GM23248 (cell line): ENCODE results near the gene RNF217. TPM values are rescaled to one million over a fixed set of nuclear protein-coding genes. Genes with fewer than 3 reads are reported as not detected.

Source experiments
- DNase-seq: peaks from one replicate; pipeline ENCODE4 v3.0.0-alpha.2; 2015
- H2AFZ ChIP-seq: fragments of 200-600 bp; sonication (generic); 2 replicates; pipeline ENCODE4 v1.6.1; 2016; ENCODE audit warnings: antibody characterized with exemption
- H3F3A ChIP-seq: fragments of 200-600 bp; sonication (generic); 2 replicates; pipeline ENCODE4 v1.6.1; 2016; ENCODE audit warnings: mild to moderate bottlenecking, antibody characterized with exemption, mixed run types; ENCODE audit not compliant: insufficient read depth
- H3K27ac ChIP-seq: fragments of 200-600 bp; sonication (generic); 2 replicates; pipeline ENCODE4 v1.5.1; 2016; ENCODE audit warnings: mild to moderate bottlenecking
- H3K27me3 ChIP-seq: fragments of 200-600 bp; sonication (generic); replicated peaks from 2 replicates; pipeline ENCODE4 v1.6.1; 2016; ENCODE audit warnings: mild to moderate bottlenecking; ENCODE audit not compliant: insufficient read depth
- H3K36me3 ChIP-seq: fragments of 200-600 bp; sonication (generic); 2 replicates; pipeline ENCODE4 v1.6.1; 2016; ENCODE audit warnings: low read depth, mild to moderate bottlenecking
- H3K4me1 ChIP-seq: fragments of 200-600 bp; sonication (generic); 2 replicates; pipeline ENCODE4 v1.6.1; 2016; ENCODE audit warnings: mild to moderate bottlenecking; ENCODE audit not compliant: insufficient read depth
- H3K4me2 ChIP-seq: fragments of 200-600 bp; sonication (generic); one replicate; pipeline ENCODE4 v1.6.1; 2016; ENCODE audit warnings: mild to moderate bottlenecking; ENCODE audit not compliant: unreplicated experiment
- H3K4me3 ChIP-seq: fragments of 200-600 bp; sonication (generic); 2 replicates; pipeline ENCODE4 v1.5.1; 2016; ENCODE audit warnings: mild to moderate bottlenecking
- H3K79me2 ChIP-seq: fragments of 200-600 bp; sonication (generic); 2 replicates; pipeline ENCODE4 v1.6.1; 2016; ENCODE audit warnings: mild to moderate bottlenecking; ENCODE audit not compliant: insufficient read depth
- H3K9ac ChIP-seq: fragments of 200-600 bp; sonication (generic); 2 replicates; pipeline ENCODE4 v1.6.1; 2016; ENCODE audit warnings: mild to moderate bottlenecking
- H3K9me2 ChIP-seq: fragments of 200-600 bp; sonication (generic); 2 replicates; pipeline ENCODE4 v1.6.1; 2016; ENCODE audit warnings: mixed run types, mild to moderate bottlenecking, moderate library complexity; ENCODE audit not compliant: insufficient read depth
- H3K9me3 ChIP-seq: fragments of 200-600 bp; sonication (generic); one replicate; pipeline ENCODE4 v1.6.1; 2017; ENCODE audit warnings: low read depth
- H4K20me1 ChIP-seq: fragments of 200-600 bp; sonication (generic); 2 replicates; pipeline ENCODE4 v1.6.0; 2016; ENCODE audit not compliant: insufficient read depth
- EZH2 ChIP-seq: fragments of 200-600 bp; sonication (generic); IDR thresholded peaks from 2 replicates; pipeline ENCODE4 v1.6.1; 2018; ENCODE audit warnings: antibody characterized with exemption, mild to moderate bottlenecking; ENCODE audit not compliant: insufficient read depth, poor library complexity, severe bottlenecking
- EZH2phosphoT487 ChIP-seq: fragments of 200-600 bp; sonication (generic); IDR thresholded peaks from 2 replicates; pipeline ENCODE4 v1.6.1; 2018; ENCODE audit warnings: antibody characterized with exemption, moderate library complexity, mild to moderate bottlenecking, low read depth; ENCODE audit not compliant: insufficient read depth
- WGBS, 2 experiments: methylation state at CpG; one replicate each; pipeline ENCODE4 v1.1.6; 2015 to 2017; ENCODE audit warnings: low lambda C conversion rate in 2 of 2, low coverage in 1 of 2; ENCODE audit errors: missing lambda C conversion rate in 2 of 2; 5-methylcytosine and 5-hydroxymethylcytosine counted together
- in situ Hi-C: fragments of 300-500 bp; cut with MboI; formaldehyde crosslinking; loops from 2 replicates; pipeline ENCODE4 v1.15.0; 2020
- polyA plus RNA-seq: library from polyadenylated mRNA; unstranded; fragments of >200 nt; fragmentation: Nextera tagmentation; extraction: Ambion mirVana; gene quantifications from 2 replicates; pipeline ENCODE4 v1.2.1, GENCODE V29; 2016
- total RNA-seq: library from RNA; depleted of rRNA; stranded (reverse); fragments of >200 nt; shearing (Covaris generic); gene quantifications from 2 replicates; pipeline ENCODE4 v1.2.3, GENCODE V29; 2014

RNF217 gene
- total and polyA plus RNA-seq, 2 experiments from 2014 or later: 3.2 to 10.9 TPM

- in situ Hi-C loops: no loop called here
- H4K20me1 ChIP-seq: no peaks in the 10 kb centered on the region
- H3K4me2 ChIP-seq: peak overlapping the region; percentile 91
- H3K4me1 ChIP-seq: peaks cover 63% of the 10 kb centered on the region
- no peaks in the 10 kb centered on the region for H3K79me2 ChIP-seq
- peak overlapping the region; percentile 74 for H3K4me3 ChIP-seq
- peak overlapping the region; percentile 74 for H2AFZ ChIP-seq
- peak overlapping the region; percentile 64 for H3K9ac ChIP-seq
- no peaks in the 10 kb centered on the region for H3K36me3 ChIP-seq
- 2% methylated on average over 36 to 44 of the region's 48 CpGs for WGBS, 2 experiments
- H3K27ac ChIP-seq: no peak overlapping the region
- H3K9me3 ChIP-seq: no peaks in the 10 kb centered on the region
- no peaks in the 10 kb centered on the region for H3K27me3 ChIP-seq
- TF ChIP-seq EZH2 (no peak), EZH2phosphoT487 (no peak)
- no peaks in the 10 kb centered on the region for H3K9me2 ChIP-seq
- DNase-seq: peak; percentile 82
- H3F3A ChIP-seq: peaks cover 63% of the 10 kb centered on the region
These were observed 137.2 kb downstream of the RNF217 start for GRCh38 chr6:125099211-125100073.

GRCh38 chr6:125100074-125100652 lies 137.9 kb downstream of the RNF217 start:
- no peaks in the 10 kb centered on the region for H3K36me3 ChIP-seq
- H3K9me3 ChIP-seq: no peaks in the 10 kb centered on the region
- in situ Hi-C loops: no loop called here
- no peaks in the 10 kb centered on the region for H3K9me2 ChIP-seq
- no peaks in the 10 kb centered on the region for H3K79me2 ChIP-seq
- H4K20me1 ChIP-seq: no peaks in the 10 kb centered on the region
- H3K4me1 ChIP-seq: peaks cover 63% of the 10 kb centered on the region
- 89 to 93% methylated on average over 10 of the region's 10 CpGs for WGBS, 2 experiments
- DNase-seq: no peak
- peak overlapping the region; percentile 64 for H3K9ac ChIP-seq
- H2AFZ ChIP-seq: peak overlapping the region; percentile 74
- TF ChIP-seq EZH2phosphoT487 (no peak), EZH2 (no peak)
- no peaks in the 10 kb centered on the region for H3K27me3 ChIP-seq
- H3K4me2 ChIP-seq: peak overlapping the region; percentile 91
- peaks cover 64% of the 10 kb centered on the region for H3F3A ChIP-seq
- no peak overlapping the region for H3K27ac ChIP-seq
- peak overlapping the region; percentile 74 for H3K4me3 ChIP-seq

- peaks cover 56% of the 10 kb centered on the region for H3K4me1 ChIP-seq
- H3K9me2 ChIP-seq: no peaks in the 10 kb centered on the region
- peak overlapping the region; percentile 63 for H3K4me2 ChIP-seq
- H3K4me3 ChIP-seq: no peak overlapping the region
- no peak overlapping the region for H3K9ac ChIP-seq
- in situ Hi-C loops: no loop called here
- no peaks in the 10 kb centered on the region for H3K9me3 ChIP-seq
- H3K79me2 ChIP-seq: no peaks in the 10 kb centered on the region
- H3K27ac ChIP-seq: peak overlapping the region; percentile 93
- no peaks in the 10 kb centered on the region for H4K20me1 ChIP-seq
- no peaks in the 10 kb centered on the region for H3K27me3 ChIP-seq
- no peaks in the 10 kb centered on the region for H3K36me3 ChIP-seq
- TF ChIP-seq EZH2 (no peak), EZH2phosphoT487 (no peak)
- no peak for DNase-seq
- peaks cover 59% of the 10 kb centered on the region for H3F3A ChIP-seq
- peak overlapping the region; percentile 71 for H2AFZ ChIP-seq
- WGBS, 2 experiments: 50 to 55% methylated on average over 1 of the region's 1 CpG
These were observed 138.9 kb downstream of the RNF217 start for GRCh38 chr6:125101128-125101527.

- 93 to 98% methylated on average over 2 of the region's 2 CpGs for WGBS, 2 experiments
These were observed 139.4 kb downstream of the RNF217 start for GRCh38 chr6:125101631-125102030.

More at GRCh38 chr6:125101631-125102030, 139.4 kb downstream of the RNF217 start:
- peaks cover 55% of the 10 kb centered on the region for H3F3A ChIP-seq
- peaks cover 52% of the 10 kb centered on the region for H3K4me1 ChIP-seq
- H3K4me3 ChIP-seq: no peak overlapping the region
- no peaks in the 10 kb centered on the region for H3K79me2 ChIP-seq
- H4K20me1 ChIP-seq: no peaks in the 10 kb centered on the region
- peak overlapping the region; percentile 71 for H2AFZ ChIP-seq
- H3K9me3 ChIP-seq: no peaks in the 10 kb centered on the region
- in situ Hi-C loops: no loop called here
- DNase-seq: peak; percentile 47
- H3K27me3 ChIP-seq: no peaks in the 10 kb centered on the region
- no peak overlapping the region for H3K9ac ChIP-seq
- no peak for TF ChIP-seq EZH2phosphoT487
- no peak for TF ChIP-seq EZH2
- peak overlapping the region; percentile 93 for H3K27ac ChIP-seq
- no peaks in the 10 kb centered on the region for H3K9me2 ChIP-seq
- no peaks in the 10 kb centered on the region for H3K36me3 ChIP-seq
- peak overlapping the region; percentile 63 for H3K4me2 ChIP-seq
